Measurements from ENCODE around the gene SET. TPM values are rescaled to one million over a fixed set of nuclear protein-coding genes. Genes with fewer than 3 reads are reported as not detected.
"Not testable (repeated sequence)": the region's sequence is repeated elsewhere in the genome, so short reads cannot be mapped to it uniquely, and the experiment has no call there.

SET gene
- total and polyA plus RNA-seq, 4 experiments from 2014 or later, result 132 to 264 (median 226) TPM

- Mint-ChIP-seq H3K36me3 (peaks cover 0 to 15% of the 10 kb centered on the region in 2 donors), H3K9me3 (peaks cover 0 to 5% (median 0%) of the 10 kb centered on the region in 8 donors), H3K4me1 (peaks cover 38 to 64% (median 50%) of the 10 kb centered on the region in 4 donors), H3K27ac (peak overlapping the region; percentile 93 to 99 (median 97)), H3K27me3 (peaks cover 0 to 1% of the 10 kb centered on the region in 2 donors), H3K4me3 (peak overlapping the region; percentile 86 to 99 (median 96))
- no peaks in the 10 kb centered on the region for H3K9me3 ChIP-seq (ENCODE audit: control insufficient read depth in 1 of 2, low read length in 2 of 2)
- H3K4me3 ChIP-seq (ENCODE audit: low read length in 2 of 2), result peak overlapping the region; percentile 49 to 74
- H3K36me3 ChIP-seq (ENCODE audit: insufficient read depth, low read length), result no peaks in the 10 kb centered on the region
- H3K4me1 ChIP-seq (ENCODE audit: insufficient read depth, low read length), result peaks cover 57% of the 10 kb centered on the region
- intact Hi-C loops (cut with micrococcal nuclease), result no loop called here
- ChIA-PET POLR2A (ENCODE audit: partially characterized antibody) (interaction anchor here (0.5 to 5.1 kb wide), 11 partner anchors 16 to 203 kb away, joined by 3 to 37 read pairs (median 12); partner anchors contain the start of genes DYNC2I2, ENDOG, GLE1 and PKN3), CTCF (ENCODE audit: partially characterized antibody) (interaction anchor here (1.5 kb wide), 1 partner anchor 16 kb away, joined by 6 read pairs; the partner anchor contains the start of gene PKN3)
- H3K27me3 ChIP-seq (ENCODE audit: insufficient read depth, low read length), result no peaks in the 10 kb centered on the region
- DNase-seq, result peak; percentile 32 to 59 (median 38)
- peak overlapping the region; percentile 74 for H3K27ac ChIP-seq (ENCODE audit: low read depth, low read length)
Measured at GRCh38 chr9:128685636-128686489, 3.2 kb upstream of the SET start.

- POLR2A ChIA-PET (ENCODE audit: partially characterized antibody), result interaction anchor here (0.6 to 5.1 kb wide), 5 partner anchors 14 to 134 kb away, joined by 4 to 37 read pairs (median 7); partner anchors contain the start of genes DYNC2I2, ENDOG, SPTAN1 and ZDHHC12
- peaks cover 0 to 1% of the 10 kb centered on the region in 2 donors for H3K27me3 Mint-ChIP-seq
Measured at GRCh38 chr9:128687453-128687852, 1.6 kb upstream of the SET start.

GRCh38 chr9:128689293-128689774 is 312 bp downstream of the SET start:
- CTCF ChIA-PET (ENCODE audit: partially characterized antibody), result interaction anchor here (1.0 kb wide), 1 partner anchor 40 kb away, joined by 4 read pairs; no protein-coding TSS in a partner anchor
- Mint-ChIP-seq H3K36me3 (peaks cover 22 to 36% of the 10 kb centered on the region in 2 donors), H3K27ac (peak overlapping the region in 4 of 7 donors; percentile 15 to 52 (median 28)), H3K27me3 (peaks cover 0 to 1% of the 10 kb centered on the region in 2 donors), H3K4me3 (peak overlapping the region in 6 of 8 donors; percentile 45 to 79 (median 62)), H3K4me1 (peaks cover 40 to 62% (median 51%) of the 10 kb centered on the region in 4 donors), H3K9me3 (peaks cover 0 to 4% (median 0%) of the 10 kb centered on the region in 8 donors)
- Histone ChIP-seq H3K4me3 (ENCODE audit: low read length in 2 of 2) (peak overlapping the region in 1 of 2 donors; percentile 46), H3K27me3 (ENCODE audit: insufficient read depth, low read length) (no peaks in the 10 kb centered on the region), H3K4me1 (ENCODE audit: insufficient read depth, low read length) (peaks cover 65% of the 10 kb centered on the region), H3K27ac (ENCODE audit: low read depth, low read length) (peak overlapping the region; percentile 65), H3K36me3 (ENCODE audit: insufficient read depth, low read length) (peaks cover 28% of the 10 kb centered on the region), H3K9me3 (ENCODE audit: control insufficient read depth in 1 of 2, low read length in 2 of 2) (no peaks in the 10 kb centered on the region)
- peak in 1 of 5 donors; percentile 75 for DNase-seq
- intact Hi-C loops (cut with micrococcal nuclease), result loop anchor here (1.0 to 2.0 kb wide), 6 partner anchors 13 to 137 kb away; partner anchors contain the start of genes DYNC2I2, PKN3, SPTAN1 and TBC1D13
- POLR2A ChIA-PET (ENCODE audit: partially characterized antibody), result interaction anchor here (0.7 to 5.1 kb wide), 18 partner anchors 8 to 192 kb away, joined by 3 to 37 read pairs (median 4); partner anchors contain the start of genes DYNC2I2, ENDOG, KYAT1 and LRRC8A

More at GRCh38 chr9:128687453-128687852, 1.6 kb upstream of the SET start:
- Histone ChIP-seq H3K27me3 (ENCODE audit: insufficient read depth, low read length) (no peaks in the 10 kb centered on the region), H3K4me3 (ENCODE audit: low read length in 2 of 2) (no peak overlapping the region), H3K9me3 (ENCODE audit: control insufficient read depth in 1 of 2, low read length in 2 of 2) (no peaks in the 10 kb centered on the region), H3K27ac (ENCODE audit: low read depth, low read length) (no peak overlapping the region), H3K4me1 (ENCODE audit: insufficient read depth, low read length) (peaks cover 70% of the 10 kb centered on the region), H3K36me3 (ENCODE audit: insufficient read depth, low read length) (peaks cover 9% of the 10 kb centered on the region)
- Mint-ChIP-seq H3K9me3 (peaks cover 0 to 5% (median 0%) of the 10 kb centered on the region in 8 donors), H3K4me3 (peak overlapping the region in 5 of 8 donors; percentile 36 to 92 (median 83)), H3K27ac (peak overlapping the region in 6 of 7 donors; percentile 64 to 98 (median 96)), H3K4me1 (peaks cover 44 to 75% (median 58%) of the 10 kb centered on the region in 4 donors), H3K36me3 (peaks cover 11 to 22% of the 10 kb centered on the region in 2 donors)
- intact Hi-C loops (cut with micrococcal nuclease), result no loop called here
- CTCF ChIA-PET (ENCODE audit: partially characterized antibody), result interaction anchor here (0.7 kb wide), 1 partner anchor 130 kb away, joined by 3 read pairs; no protein-coding TSS in a partner anchor
- DNase-seq, result no peak

GRCh38 chr9:128689820-128690683 is 1.0 kb downstream of the SET start:
- Mint-ChIP-seq H3K27ac (peak overlapping the region; percentile 94 to 100 (median 98)), H3K27me3 (peaks cover 0 to 1% of the 10 kb centered on the region in 2 donors), H3K36me3 (peaks cover 28 to 41% of the 10 kb centered on the region in 2 donors), H3K4me3 (peak overlapping the region; percentile 97 to 100 (median 100)), H3K9me3 (peaks cover 0 to 4% (median 0%) of the 10 kb centered on the region in 8 donors), H3K4me1 (peaks cover 33 to 55% (median 45%) of the 10 kb centered on the region in 4 donors)
- POLR2A ChIA-PET (ENCODE audit: partially characterized antibody), result interaction anchor here (0.9 to 5.1 kb wide), 17 partner anchors 11 to 191 kb away, joined by 3 to 37 read pairs (median 5); partner anchors contain the start of genes DYNC2I2, ENDOG, KYAT1 and LRRC8A
- Histone ChIP-seq H3K36me3 (ENCODE audit: insufficient read depth, low read length) (peaks cover 29% of the 10 kb centered on the region), H3K4me1 (ENCODE audit: insufficient read depth, low read length) (peaks cover 58% of the 10 kb centered on the region), H3K27ac (ENCODE audit: low read depth, low read length) (peak overlapping the region; percentile 82), H3K27me3 (ENCODE audit: insufficient read depth, low read length) (no peaks in the 10 kb centered on the region), H3K9me3 (ENCODE audit: control insufficient read depth in 1 of 2, low read length in 2 of 2) (no peaks in the 10 kb centered on the region), H3K4me3 (ENCODE audit: low read length in 2 of 2) (peak overlapping the region; percentile 63 to 88)
- CTCF ChIA-PET (ENCODE audit: partially characterized antibody), result interaction anchor here (1.0 to 1.8 kb wide), 3 partner anchors 10 to 128 kb away, joined by 4 to 5 read pairs (median 4); partner anchors contain the start of gene ENDOG
- DNase-seq, result peak; percentile 39 to 76 (median 50)
- intact Hi-C loops (cut with micrococcal nuclease), result loop anchor here (1.0 to 2.0 kb wide), 6 partner anchors 13 to 137 kb away; partner anchors contain the start of genes DYNC2I2, PKN3, SPTAN1 and TBC1D13

- H3K27me3 ChIP-seq (ENCODE audit: insufficient read depth, low read length), result no peaks in the 10 kb centered on the region
- intact Hi-C loops (cut with micrococcal nuclease), result no loop called here
- ChIA-PET CTCF (ENCODE audit: partially characterized antibody) (interaction anchor here (1.0 to 1.8 kb wide), 3 partner anchors 10 to 128 kb away, joined by 4 to 5 read pairs (median 4); partner anchors contain the start of gene ENDOG), POLR2A (ENCODE audit: partially characterized antibody) (interaction anchor here (0.9 to 5.1 kb wide), 10 partner anchors 10 to 191 kb away, joined by 3 to 37 read pairs (median 10); partner anchors contain the start of genes DYNC2I2, ENDOG, KYAT1 and LRRC8A)
- peak overlapping the region; percentile 82 for H3K27ac ChIP-seq (ENCODE audit: low read depth, low read length)
- no peaks in the 10 kb centered on the region for H3K9me3 ChIP-seq (ENCODE audit: control insufficient read depth in 1 of 2, low read length in 2 of 2)
- H3K4me1 Mint-ChIP-seq, result peaks cover 29 to 49% (median 39%) of the 10 kb centered on the region in 4 donors
- no peak for DNase-seq
- peak overlapping the region; percentile 94 to 100 (median 98) for H3K27ac Mint-ChIP-seq
- H3K36me3 Mint-ChIP-seq, result peaks cover 28 to 45% of the 10 kb centered on the region in 2 donors
- peak overlapping the region; percentile 63 to 88 for H3K4me3 ChIP-seq (ENCODE audit: low read length in 2 of 2)
- H3K4me3 Mint-ChIP-seq, result peak overlapping the region; percentile 97 to 100 (median 100)
- H3K9me3 Mint-ChIP-seq, result peaks cover 0 to 4% (median 0%) of the 10 kb centered on the region in 8 donors
- peaks cover 52% of the 10 kb centered on the region for H3K4me1 ChIP-seq (ENCODE audit: insufficient read depth, low read length)
- peaks cover 29% of the 10 kb centered on the region for H3K36me3 ChIP-seq (ENCODE audit: insufficient read depth, low read length)
- peaks cover 0 to 1% of the 10 kb centered on the region in 2 donors for H3K27me3 Mint-ChIP-seq
Measured at GRCh38 chr9:128690684-128691034, 1.6 kb downstream of the SET start.

- CTCF ChIA-PET (ENCODE audit: partially characterized antibody); H3K4me3 ChIP-seq (ENCODE audit: low read length in 2 of 2); H3K27me3 ChIP-seq (ENCODE audit: insufficient read depth, low read length); H3K9me3 ChIP-seq (ENCODE audit: control insufficient read depth in 1 of 2, low read length in 2 of 2); H3K9me3 Mint-ChIP-seq; intact Hi-C loops (cut with micrococcal nuclease); DNase-seq; H3K27me3 Mint-ChIP-seq; H3K27ac ChIP-seq (ENCODE audit: low read depth, low read length): not testable (repeated sequence)
- Histone ChIP-seq H3K36me3 (ENCODE audit: insufficient read depth, low read length) (peaks cover 29% of the 10 kb centered on the region), H3K4me1 (ENCODE audit: insufficient read depth, low read length) (peaks cover 24% of the 10 kb centered on the region)
- Mint-ChIP-seq H3K36me3 (peaks cover 34 to 54% of the 10 kb centered on the region in 2 donors), H3K4me3 (peak overlapping the region in 1 of 8 donors; percentile 59), H3K4me1 (peaks cover 14 to 23% (median 17%) of the 10 kb centered on the region in 4 donors), H3K27ac (peak overlapping the region in 3 of 7 donors; percentile 16 to 70 (median 64))
- POLR2A ChIA-PET (ENCODE audit: partially characterized antibody), result interaction anchor here (1.8 kb wide), 1 partner anchor 30 kb away, joined by 5 read pairs; the partner anchor contains the start of gene ZDHHC12
Measured at GRCh38 chr9:128693738-128694137, 4.7 kb downstream of the SET start.

All from CD4-positive, alpha-beta memory T cell (primary cell).